Keratinocyte (primary cell): ENCODE measurements around the gene CCR5AS.
"Not testable (repeated sequence)": the region's sequence is repeated elsewhere in the genome, so short reads cannot be mapped to it uniquely, and the experiment has no call there.

Experiments
- DNase-seq: peaks from one replicate; pipeline ENCODE4 v3.0.0-alpha.2; 2011; ENCODE audit warnings: low read depth, missing footprints, low spot score
- FAIRE-seq: peaks from 2 replicates; lab custom pipeline; 2011; peaks lifted over from hg19 to GRCh38; lab: Jason Lieb, UNC
- H2AFZ ChIP-seq: 2 replicates; pipeline ENCODE4 v1.6.0; 2012; ENCODE audit warnings: low read length, control low read depth, inconsistent platforms; ENCODE audit not compliant: control insufficient read depth
- H3K27ac ChIP-seq: 2 replicates; pipeline ENCODE4 v1.5.1; 2011; ENCODE audit warnings: low read length; ENCODE audit not compliant: control insufficient read depth, insufficient read depth
- H3K27me3 ChIP-seq: 3 replicates; pipeline ENCODE4 v1.6.0; 2011; ENCODE audit warnings: low read length; ENCODE audit not compliant: control insufficient read depth, insufficient read depth; ENCODE audit errors: extremely low read depth
- H3K36me3 ChIP-seq, 2 experiments: 2 replicates in 1 of 2; 3 replicates in 1 of 2; pipeline ENCODE4 v1.5.1; 2011; ENCODE audit warnings: low read length in 2 of 2, mild to moderate bottlenecking in 1 of 2; ENCODE audit not compliant: control insufficient read depth in 2 of 2, insufficient read depth in 2 of 2; ENCODE audit errors: extremely low read depth in 1 of 2
- H3K4me1 ChIP-seq: 3 replicates; pipeline ENCODE4 v1.5.1; 2011; ENCODE audit warnings: low read length; ENCODE audit not compliant: control insufficient read depth, insufficient read depth; ENCODE audit errors: extremely low read depth
- H3K4me2 ChIP-seq: 3 replicates; pipeline ENCODE4 v1.6.0; 2011; ENCODE audit warnings: low read depth, low read length; ENCODE audit not compliant: control insufficient read depth, insufficient read depth; ENCODE audit errors: extremely low read depth
- H3K4me3 ChIP-seq, 3 experiments: fragments of 200-600 bp in 1 of 3; sonication (generic) in 1 of 3; 2 replicates in 2 of 3; 3 replicates in 1 of 3; pipeline ENCODE4 v1.5.1; 2011 to 2016; ENCODE audit warnings: low read length in 3 of 3, mild to moderate bottlenecking in 3 of 3, control low read depth in 2 of 3, inconsistent platforms in 1 of 3, low read depth in 1 of 3, mixed read lengths in 1 of 3, mixed run types in 1 of 3, moderate library complexity in 1 of 3; ENCODE audit not compliant: control insufficient read depth in 2 of 3, insufficient read depth in 2 of 3; ENCODE audit errors: extremely low read depth in 1 of 3
- H3K79me2 ChIP-seq: 2 replicates; pipeline ENCODE4 v1.6.0; 2012; ENCODE audit warnings: low read length; ENCODE audit not compliant: control insufficient read depth, insufficient read depth
- H3K9ac ChIP-seq: 3 replicates; pipeline ENCODE4 v1.6.0; 2011; ENCODE audit warnings: low read length; ENCODE audit not compliant: control insufficient read depth, insufficient read depth; ENCODE audit errors: extremely low read depth
- H3K9me1 ChIP-seq: 3 replicates; pipeline ENCODE4 v1.6.0; 2011; ENCODE audit warnings: low read length; ENCODE audit not compliant: control insufficient read depth, insufficient read depth; ENCODE audit errors: extremely low read depth
- H3K9me3 ChIP-seq: 2 replicates; pipeline ENCODE4 v1.5.1; 2012; ENCODE audit warnings: low read depth, low read length; ENCODE audit not compliant: control insufficient read depth
- H4K20me1 ChIP-seq: 3 replicates; pipeline ENCODE4 v1.6.0; 2011; ENCODE audit warnings: low read length; ENCODE audit not compliant: control insufficient read depth, insufficient read depth; ENCODE audit errors: extremely low read depth
- CTCF ChIP-seq, 3 experiments: IDR thresholded peaks in 1 of 3; conservative IDR thresholded peaks in 1 of 3; optimal IDR thresholded peaks in 1 of 3; 2 replicates in 2 of 3; 3 replicates in 1 of 3; pipeline versions ENCODE3 to v1.5.1; 2011; ENCODE audit warnings: low read length in 3 of 3, mild to moderate bottlenecking in 3 of 3, moderate library complexity in 2 of 3, control low read depth in 1 of 3, inconsistent platforms in 1 of 3; ENCODE audit not compliant: insufficient read depth in 2 of 3; ENCODE audit errors: extremely low read depth in 1 of 3
- EZH2 ChIP-seq: IDR thresholded peaks from one replicate; pipeline ENCODE4 v1.6.1; 2012; ENCODE audit warnings: inconsistent platforms, mild to moderate bottlenecking, low read length, moderate library complexity
- dilution Hi-C: fragments of 300-500 bp; cut with MboI; formaldehyde crosslinking; loops from one replicate; pipeline ENCODE4 v1.7.0; 2020; ENCODE audit warnings: low sequenced_read_pairs; ENCODE audit not compliant: extremely low pct_ligation_motif_present

Gene CCR5AS

GRCh38 chr3:46393554-46394434 lies 13.1 kb downstream of the CCR5AS start:
- Histone ChIP-seq H3K4me2 (no peak overlapping the region), H2AFZ (no peak overlapping the region), H3K4me1 (no peaks in the 10 kb centered on the region), H4K20me1 (no peaks in the 10 kb centered on the region), H3K9me1 (no peaks in the 10 kb centered on the region), H3K9me3 (no peaks in the 10 kb centered on the region), H3K4me3 (no peak overlapping the region), H3K36me3 (no peaks in the 10 kb centered on the region), H3K27ac (no peak overlapping the region), H3K27me3 (no peaks in the 10 kb centered on the region), H3K9ac (no peak overlapping the region), H3K79me2 (no peaks in the 10 kb centered on the region)
- FAIRE-seq (peak; percentile 36), DNase-seq (no peak)
- TF ChIP-seq EZH2 (no peak), CTCF (optimal IDR thresholded peaks at IDR 0.05 in 1 of 3, IDR thresholded peaks at IDR 0.05 in 1 of 3, conservative IDR thresholded peaks at IDR 0.05 in 1 of 3; ENCODE audit: extremely low read depth in 1 of 3, insufficient read depth in 2 of 3, low read length in 3 of 3) (peak in 1 of 3 experiments; percentile 37)
- dilution Hi-C loops, result no loop called here

GRCh38 chr3:46393011-46393410 lies 13.9 kb downstream of the CCR5AS start:
- Histone ChIP-seq H3K27ac (no peak overlapping the region), H3K9ac (no peak overlapping the region), H3K79me2 (no peaks in the 10 kb centered on the region), H3K4me2 (no peak overlapping the region), H3K27me3 (no peaks in the 10 kb centered on the region), H3K9me3 (no peaks in the 10 kb centered on the region), H3K9me1 (no peaks in the 10 kb centered on the region), H3K36me3 (no peaks in the 10 kb centered on the region), H3K4me3 (no peak overlapping the region), H4K20me1 (no peaks in the 10 kb centered on the region), H3K4me1 (no peaks in the 10 kb centered on the region), H2AFZ (no peak overlapping the region)
- DNase-seq (no peak), FAIRE-seq (no peak)
- TF ChIP-seq EZH2 (no peak), CTCF (optimal IDR thresholded peaks at IDR 0.05 in 1 of 3, IDR thresholded peaks at IDR 0.05 in 1 of 3, conservative IDR thresholded peaks at IDR 0.05 in 1 of 3; ENCODE audit: extremely low read depth in 1 of 3, insufficient read depth in 2 of 3, low read length in 3 of 3) (no peak)
- dilution Hi-C loops, result no loop called here

- H3K4me3 ChIP-seq, H3K9me3 ChIP-seq, H3K36me3 ChIP-seq, FAIRE-seq, H3K27me3 ChIP-seq, DNase-seq, H3K9me1 ChIP-seq, H4K20me1 ChIP-seq, H2AFZ ChIP-seq, H3K4me1 ChIP-seq, H3K4me2 ChIP-seq, H3K9ac ChIP-seq, H3K27ac ChIP-seq, H3K79me2 ChIP-seq, dilution Hi-C loops: not testable (repeated sequence)
These were observed 15.3 kb downstream of the CCR5AS start for GRCh38 chr3:46391526-46391925.
